ENCODE data around the gene STK32B. TPM values are rescaled to one million over a fixed set of nuclear protein-coding genes. Genes with fewer than 3 reads are reported as not detected.

STK32B gene
- total and polyA plus RNA-seq, 2 of the 8 experiments (the other 6 are each of a cell fraction or from before 2014, with no cell fraction given) = 2.3 to 2.5 TPM

DNA sequence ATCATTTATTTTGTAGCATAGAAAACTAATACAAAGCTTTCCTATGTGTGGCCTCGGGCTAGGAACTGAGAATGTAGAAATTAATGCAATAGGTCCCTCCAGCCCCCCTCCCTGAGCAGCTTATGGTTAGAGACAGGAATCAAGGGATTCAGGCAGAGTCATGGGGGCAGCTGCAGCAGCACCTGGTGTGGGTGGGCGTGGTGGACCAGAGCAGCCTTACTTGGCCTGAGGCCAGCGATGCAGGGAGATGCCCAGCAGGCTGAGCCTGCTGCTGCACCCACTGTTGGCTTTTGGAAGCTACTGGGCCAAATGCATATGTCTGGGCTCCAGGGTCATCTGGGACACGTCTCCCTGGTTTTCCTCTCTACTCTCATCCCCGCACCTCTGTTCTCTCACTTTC is 74.0 kb downstream of the STK32B start (continued):
- TF ChIP-seq GTF2F1 (IDR thresholded peaks at IDR 0.05; ENCODE audit: borderline replicate concordance, low read depth, low read length) (no peak), RXRA (IDR thresholded peaks at IDR 0.05; ENCODE audit: insufficient read depth, low read depth, low read length) (no peak)

Measured in H1 (cell line).